Heart right ventricle (tissue), 16 donors: Measurements from ENCODE around the gene ABLIM1. TPM values are rescaled to one million over a fixed set of nuclear protein-coding genes. Genes with fewer than 3 reads are reported as not detected.

Experiments used
- ATAC-seq, 8 donors: fragments of 200-7000 bp; cut with Tn5 transposase; one replicate each; pipeline ENCODE4 v1.9.1; 2020; ENCODE audit warnings: mild to moderate bottlenecking in 8 of 8, moderate library complexity in 8 of 8, moderate number of reproducible peaks in 1 of 8
- DNase-seq, 2 donors: peaks; one replicate each; pipeline ENCODE4 v3.0.0-alpha.2; 2020
- H3K27ac ChIP-seq, 10 donors: fragments of 200-600 bp; sonication (generic) in 2 of 10; one replicate each; pipeline versions ENCODE4 v1.5.0 to v1.8.0; 2020 to 2022; ENCODE audit warnings: mild to moderate bottlenecking in 3 of 10
- H3K27me3 ChIP-seq, 7 donors: fragments of 200-600 bp; one replicate each; pipeline ENCODE4 v1.8.0; 2021 to 2022; ENCODE audit warnings: mild to moderate bottlenecking in 2 of 7
- H3K36me3 ChIP-seq, 9 donors: fragments of 200-600 bp; sonication (generic) in 1 of 9; one replicate each; pipeline versions ENCODE4 v1.5.0 to v1.8.0; 2020 to 2022; ENCODE audit warnings: mild to moderate bottlenecking in 2 of 9
- H3K4me1 ChIP-seq, 9 donors: fragments of 200-600 bp; sonication (generic) in 1 of 9; one replicate each; pipeline versions ENCODE4 v1.5.0 to v1.8.0; 2020 to 2022; ENCODE audit warnings: mild to moderate bottlenecking in 4 of 9
- H3K4me3 ChIP-seq, 10 donors: fragments of 200-600 bp; sonication (generic) in 2 of 10; one replicate each; pipeline versions ENCODE4 v1.5.0 to v1.8.0; 2020 to 2022; ENCODE audit warnings: mild to moderate bottlenecking in 7 of 10, moderate library complexity in 2 of 10
- H3K9me3 ChIP-seq, 11 donors: fragments of 200-600 bp in 10 of 11; sonication (generic) in 2 of 11; one replicate each; pipeline versions ENCODE4 v1.5.0 to v1.8.0; 2013 to 2022; ENCODE audit warnings: mild to moderate bottlenecking in 2 of 11, control low read depth in 1 of 11, moderate library complexity in 1 of 11
- CTCF ChIP-seq, 9 donors: fragments of 200-600 bp; sonication (generic) in 2 of 9; IDR thresholded peaks; one replicate each; pipeline versions ENCODE4 v1.5.0 to v1.8.0; 2021 to 2022; ENCODE audit warnings: antibody characterized with exemption in 9 of 9, mild to moderate bottlenecking in 5 of 9, moderate library complexity in 1 of 9
- WGBS, 2 donors: extraction: QIAGEN DNeasy Blood & Tissue Kit; methylation state at CpG; one replicate each; pipeline ENCODE4 v1.1.7; 2013; ENCODE audit warnings: inconsistent platforms in 1 of 2; 5-methylcytosine and 5-hydroxymethylcytosine counted together
- intact Hi-C, 10 donors: fragments of 100-400 bp; cut with DNase I; formaldehyde crosslinking; loops; one replicate each; pipeline versions ENCODE4 v1.11.1 to v1.14.2; 2022
- polyA plus RNA-seq, 2 donors: library from polyadenylated mRNA; stranded (reverse); fragments of 200-250 nt; gene quantifications; one replicate each; pipeline ENCODE4 v1.2.3, GENCODE V29; 2013
- total RNA-seq, 10 donors: library from RNA; stranded (reverse); fragmentation: NEBNext Ultra II Directional in 3 of 10; extraction: Animal tissue kit (Norgen Biotek cat#: 25700) in 3 of 10; gene quantifications; one replicate each; pipeline versions ENCODE4 v1.2.1 to v1.2.4, GENCODE V29; 2021 to 2023
- donor health status: Arrhythmogenic right ventricular cardiomyopathy.
- donor health status: ischemic (EF 13 %, LVEDD 7.1; RV severe dilation, severe dysfunction).
- donor health status: healthy with polysubstance abuse.
- donor health status: DM: no; HTN: yes; CAD: no.
- donor health status: DM: no; HTN: no; CAD: no.
- donor health status: ischemic (EF 25% LVEDD 6.9; RV normal size, moderate dysfunction).
- donor health status: ischemic (EF 25% LVEDD 5.7; RV mildly dilated, moderate dysfunction).
- donor health status: healthy.
- donor health status: DM: yes; HTN: yes; CAD: no.
- donor health status: Ischemic cardiomyopathy.
- donor health status: ischemic (EF 35%, LVEDD 5.7; RV mildly dilated, moderate dysfunction).
- donor health status: nonischemic (EF 11% LVEDD 7.7; RV severe dilation, severe dysfunction).
- donor health status: DM: yes; HTN: yes; CAD: no.
- donor health status: PGD.
- donor health status: ischemic (EF 29% LVEDD 5.4; RV normal size, mild dysfunction).
- donor health status: nonischemic (EF 23%, LVEDD 6.1; RV moderate dilation, normal function).

ABLIM1 gene
- total and polyA plus RNA-seq, 12 donors: 119 to 816 (median 600) TPM

- H3K27ac ChIP-seq: peak overlapping the region; percentile 8 to 92 (median 78)
- DNase-seq (peak; percentile 45 to 69), ATAC-seq (peak; percentile 62 to 81 (median 74))
- 27 to 37% methylated on average over 4 of the region's 4 CpGs for WGBS, 2 donors
- peak in 2 of 9 donors; percentile 34 to 43 for TF ChIP-seq CTCF (IDR thresholded peaks at IDR 0.05)
- H3K4me1 ChIP-seq: peaks cover 41 to 99% (median 90%) of the 10 kb centered on the region in 9 donors
- H3K36me3 ChIP-seq: no peaks in the 10 kb centered on the region
- intact Hi-C loops: loop anchor here in 3 of 10 donors (2.0 to 5.0 kb wide), 3 partner anchors 31 to 43 kb away; no protein-coding TSS in a partner anchor
- H3K9me3 ChIP-seq: no peaks in the 10 kb centered on the region
- no peaks in the 10 kb centered on the region for H3K27me3 ChIP-seq
- H3K4me3 ChIP-seq: no peak overlapping the region
Observed at GRCh38 chr10:114653926-114654325, 4.1 kb downstream of the ABLIM1 start.

- no peak for TF ChIP-seq CTCF (IDR thresholded peaks at IDR 0.05)
- peak overlapping the region; percentile 71 to 92 (median 80) for H3K27ac ChIP-seq
- no peaks in the 10 kb centered on the region for H3K36me3 ChIP-seq
- WGBS, 2 donors: 41 to 47% methylated on average over 10 of the region's 10 CpGs
- ATAC-seq (peak in 7 of 8 donors; percentile 30 to 75 (median 53)), DNase-seq (peak in 1 of 2 donors; percentile 41)
- intact Hi-C loops: loop anchor here in 2 of 10 donors (5.0 kb wide), 2 partner anchors 35 to 45 kb away; no protein-coding TSS in a partner anchor
- H3K9me3 ChIP-seq: no peaks in the 10 kb centered on the region
- H3K27me3 ChIP-seq: no peaks in the 10 kb centered on the region
- H3K4me1 ChIP-seq: peaks cover 45 to 100% (median 91%) of the 10 kb centered on the region in 9 donors
- no peak overlapping the region for H3K4me3 ChIP-seq
Observed at GRCh38 chr10:114652402-114653368, 5.4 kb downstream of the ABLIM1 start.

- TF ChIP-seq CTCF (IDR thresholded peaks at IDR 0.05): no peak
- H3K27me3 ChIP-seq: no peaks in the 10 kb centered on the region
- 71 to 73% methylated on average over 9 of the region's 9 CpGs for WGBS, 2 donors
- intact Hi-C loops: loop anchor here in 2 of 10 donors (5.0 kb wide), 2 partner anchors 36 to 46 kb away; no protein-coding TSS in a partner anchor
- no peak overlapping the region for H3K4me3 ChIP-seq
- H3K9me3 ChIP-seq: no peaks in the 10 kb centered on the region
- no peaks in the 10 kb centered on the region for H3K36me3 ChIP-seq
- peaks cover 45 to 100% (median 95%) of the 10 kb centered on the region in 9 donors for H3K4me1 ChIP-seq
- H3K27ac ChIP-seq: peak overlapping the region; percentile 24 to 92 (median 77)
- ATAC-seq (no peak), DNase-seq (no peak)
Observed at GRCh38 chr10:114650831-114651230, 7.2 kb downstream of the ABLIM1 start.

GRCh38 chr10:114650266-114650665 lies 7.8 kb downstream of the ABLIM1 start:
- Histone ChIP-seq H3K4me1 (peaks cover 39 to 100% (median 92%) of the 10 kb centered on the region in 9 donors), H3K36me3 (no peaks in the 10 kb centered on the region), H3K27ac (peak overlapping the region; percentile 24 to 92 (median 77)), H3K27me3 (no peaks in the 10 kb centered on the region), H3K4me3 (no peak overlapping the region), H3K9me3 (no peaks in the 10 kb centered on the region)
- 29 to 38% methylated on average over 1 of the region's 1 CpG for WGBS, 2 donors
- TF ChIP-seq CTCF (IDR thresholded peaks at IDR 0.05): no peak
- ATAC-seq (no peak), DNase-seq (no peak)
- intact Hi-C loops: loop anchor here in 2 of 10 donors (5.0 kb wide), 2 partner anchors 37 to 47 kb away; no protein-coding TSS in a partner anchor
